ENCODE data around the gene LHX4. TPM values are rescaled to one million over a fixed set of nuclear protein-coding genes. Genes with fewer than 3 reads are reported as not detected.

LHX4 gene
- total RNA-seq: under 0.01 TPM in 1 of 2 replicates, not detected in the other

- DNase-seq (ENCODE audit: low read depth, low spot score): no peak
These were observed at the start of gene LHX4 for GRCh38 chr1:180229483-180230415. LHX4 (plus strand) TSS chr1:180230264; CDS start chr1:180230530, 266 bp downstream.

GRCh38 chr1:180181048-180181447, 49.0 kb upstream of the LHX4 start:
- DNase-seq (ENCODE audit: low read depth, low spot score): no peak

GRCh38 chr1:180181996-180182642, 47.9 kb upstream of the LHX4 start:
- no peak for DNase-seq (ENCODE audit: low read depth, low spot score)

GRCh38 chr1:180182643-180183311, 47.3 kb upstream of the LHX4 start:
- DNase-seq (ENCODE audit: low read depth, low spot score): no peak

GRCh38 chr1:180183426-180183825, 46.6 kb upstream of the LHX4 start:
- no peak for DNase-seq (ENCODE audit: low read depth, low spot score)

GRCh38 chr1:180184041-180184440, 46.0 kb upstream of the LHX4 start:
- DNase-seq (ENCODE audit: low read depth, low spot score): no peak

GRCh38 chr1:180185281-180185680, 44.8 kb upstream of the LHX4 start:
- no peak for DNase-seq (ENCODE audit: low read depth, low spot score)

GRCh38 chr1:180185971-180186645, 44.0 kb upstream of the LHX4 start:
- DNase-seq (ENCODE audit: low read depth, low spot score): no peak

- no peak for DNase-seq (ENCODE audit: low read depth, low spot score)
These were observed 43.2 kb upstream of the LHX4 start for GRCh38 chr1:180186831-180187230.

GRCh38 chr1:180187626-180188025, 42.4 kb upstream of the LHX4 start:
- DNase-seq (ENCODE audit: low read depth, low spot score): no peak

DNA sequence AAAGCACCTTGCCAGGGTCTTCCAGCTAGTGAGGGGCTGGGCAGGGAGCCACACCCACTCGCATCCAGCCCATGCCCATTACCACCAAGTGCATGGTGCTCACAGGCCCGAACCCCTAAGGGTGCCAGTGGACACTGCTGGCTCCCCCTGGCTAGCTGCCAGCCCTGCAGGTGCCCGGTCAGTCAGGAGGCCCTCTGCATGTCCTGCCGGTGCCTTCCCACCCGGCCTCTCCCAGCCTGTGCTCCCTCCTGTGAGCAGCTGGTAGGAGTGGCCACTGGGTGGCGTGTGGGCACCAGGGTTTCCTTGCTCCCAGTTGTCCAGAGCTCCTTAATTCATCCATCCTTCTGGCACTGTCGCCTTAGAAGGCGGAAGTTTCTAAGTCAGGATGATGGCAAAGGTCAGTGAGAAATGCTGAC, 42.0 kb upstream of the LHX4 start:
- no peak for DNase-seq (ENCODE audit: low read depth, low spot score)

GRCh38 chr1:180188684-180189175, 41.3 kb upstream of the LHX4 start:
- no peak for DNase-seq (ENCODE audit: low read depth, low spot score)

GRCh38 chr1:180190091-180190490, 40.0 kb upstream of the LHX4 start:
- DNase-seq (ENCODE audit: low read depth, low spot score): no peak

GRCh38 chr1:180192172-180192571, 37.9 kb upstream of the LHX4 start:
- DNase-seq (ENCODE audit: low read depth, low spot score): no peak

DNA sequence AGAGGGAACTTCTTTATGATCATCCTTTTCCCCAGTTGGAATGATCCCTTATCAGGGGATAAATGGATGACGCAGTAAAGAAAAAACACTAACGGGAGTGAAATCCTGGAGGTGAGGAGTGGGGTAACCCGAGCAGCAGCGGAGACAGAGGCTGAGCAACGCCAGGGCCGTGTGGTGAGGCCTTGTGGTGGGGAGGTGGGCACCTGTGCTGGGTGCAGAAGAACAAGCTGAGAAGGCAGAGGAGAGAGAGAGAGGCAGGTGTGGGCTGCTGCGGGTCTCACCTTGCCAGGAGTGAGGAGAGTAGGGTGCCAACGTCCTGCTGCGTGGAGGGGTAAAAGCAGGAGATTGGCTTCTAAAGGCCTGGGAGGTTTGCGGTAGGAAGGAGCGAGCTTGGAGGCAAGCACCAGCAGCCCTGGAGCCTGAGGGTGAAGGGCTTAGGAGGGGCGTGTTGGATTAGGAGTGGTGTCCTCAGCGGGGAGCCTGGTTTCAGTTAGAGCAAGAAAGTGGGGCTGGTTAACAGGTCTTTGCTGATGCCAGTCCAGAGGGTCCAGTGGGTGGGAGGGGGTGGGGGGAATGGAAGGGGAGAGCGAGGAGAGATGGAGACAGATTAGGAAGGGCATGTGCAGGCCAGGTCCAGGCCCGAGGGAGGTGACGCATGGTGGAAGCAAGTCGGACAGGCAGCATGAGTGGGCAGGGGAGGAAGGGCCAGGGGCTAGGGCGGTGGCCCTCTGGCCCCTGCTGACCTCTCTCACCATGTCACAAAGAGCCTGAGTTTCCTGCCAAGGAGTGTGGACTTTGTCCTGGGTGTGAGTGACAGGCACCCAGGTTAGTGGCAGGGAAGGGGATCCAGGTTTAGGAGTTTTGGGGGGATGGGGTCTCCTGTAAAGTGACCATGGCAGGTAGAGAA, 36.7 kb upstream of the LHX4 start:
- no peak for DNase-seq (ENCODE audit: low read depth, low spot score)

DNA sequence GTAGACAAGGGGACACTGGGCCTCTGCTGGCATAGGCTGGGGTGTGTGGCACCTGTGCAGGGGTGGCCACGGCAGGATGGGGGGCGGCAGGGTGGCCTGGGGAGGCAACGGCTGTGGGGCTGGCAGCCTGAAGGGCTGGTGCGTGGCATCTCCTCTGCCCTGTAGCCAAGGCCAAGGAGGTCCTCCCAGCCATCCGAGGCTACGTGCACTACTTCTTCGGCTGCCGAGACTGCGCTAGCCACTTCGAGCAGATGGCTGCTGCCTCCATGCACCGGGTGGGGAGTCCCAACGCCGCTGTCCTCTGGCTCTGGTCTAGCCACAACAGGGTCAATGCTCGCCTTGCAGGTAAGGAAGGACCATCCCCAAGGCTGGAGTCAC, 36.0 kb upstream of the LHX4 start:
- DNase-seq (ENCODE audit: low read depth, low spot score): no peak

GRCh38 chr1:180194546-180195207, 35.4 kb upstream of the LHX4 start:
- DNase-seq (ENCODE audit: low read depth, low spot score): no peak

- no peak for DNase-seq (ENCODE audit: low read depth, low spot score)
These were observed 34.7 kb upstream of the LHX4 start for GRCh38 chr1:180195401-180195800.

- DNase-seq (ENCODE audit: low read depth, low spot score): no peak
These were observed 34.1 kb upstream of the LHX4 start for GRCh38 chr1:180195916-180196315.
